PC-9 (cell line): ENCODE data around the gene DPF1. TPM values are rescaled to one million over a fixed set of nuclear protein-coding genes. Genes with fewer than 3 reads are reported as not detected.

Source experiments
- BruUV-seq: library from RNA; stranded (reverse); fragments of 400-500 nt; replicated peaks from 2 replicates; lab custom pipeline; 2021; lab: Mats Ljungman, UMichigan
- CTCF ChIA-PET: fragments of 300-600 bp; sonication (Branson Sonifier 250); formaldehyde crosslinking; loops from one replicate; lab custom pipeline; 2022; ENCODE audit warnings: antibody characterized with exemption; lab: Charles Lee
- POLR2A ChIA-PET: fragments of 300-600 bp; sonication (Branson Sonifier 250); formaldehyde crosslinking; loops from one replicate; lab custom pipeline; 2022; ENCODE audit warnings: antibody characterized with exemption; ENCODE audit not compliant: unreplicated experiment; lab: Charles Lee
- DNase-seq, 2 experiments: peaks; one replicate each; pipeline versions ENCODE4 v3.0.0 to v3.0.0-alpha.2; 2015 to 2022; ENCODE audit warnings: mixed read lengths in 1 of 2
- H2AFZ ChIP-seq: fragments of 200-600 bp; sonication (generic); 2 replicates; pipeline ENCODE4 v1.8.1; 2017; ENCODE audit warnings: antibody characterized with exemption
- H3F3A ChIP-seq: fragments of 200-600 bp; sonication (generic); 2 replicates; pipeline ENCODE4 v1.8.1; 2017; ENCODE audit warnings: antibody characterized with exemption, mild to moderate bottlenecking, low read depth; ENCODE audit not compliant: insufficient read depth
- H3K27ac ChIP-seq: fragments of 200-600 bp; sonication (generic); 2 replicates; pipeline ENCODE4 v1.6.1; 2016; ENCODE audit warnings: mixed run types
- H3K27me3 ChIP-seq: fragments of 200-600 bp; sonication (generic); 2 replicates; pipeline ENCODE4 v1.6.1; 2016; ENCODE audit warnings: low read depth, mixed run types; ENCODE audit not compliant: insufficient read depth
- H3K36me3 ChIP-seq: fragments of 200-600 bp; sonication (generic); 2 replicates; pipeline ENCODE4 v1.6.1; 2016; ENCODE audit warnings: low read depth, mixed run types
- H3K4me1 ChIP-seq: fragments of 200-600 bp; sonication (generic); replicated peaks from 2 replicates; pipeline ENCODE4 v1.6.1; 2016; ENCODE audit warnings: mixed run types; ENCODE audit not compliant: insufficient read depth
- H3K4me2 ChIP-seq: fragments of 200-600 bp; sonication (generic); 2 replicates; pipeline ENCODE4 v1.6.1; 2017; ENCODE audit warnings: mixed run types
- H3K4me3 ChIP-seq: fragments of 200-600 bp; sonication (generic); 2 replicates; pipeline ENCODE4 v1.6.1; 2016; ENCODE audit warnings: mixed run types
- H3K79me2 ChIP-seq: fragments of 200-600 bp; sonication (generic); 2 replicates; pipeline ENCODE4 v1.6.1; 2017; ENCODE audit warnings: low read depth, mixed run types
- H3K9me2 ChIP-seq: fragments of 200-600 bp; sonication (generic); 2 replicates; pipeline ENCODE4 v1.8.1; 2017; ENCODE audit warnings: mild to moderate bottlenecking; ENCODE audit not compliant: insufficient read depth
- H3K9me3 ChIP-seq: fragments of 200-600 bp; sonication (generic); 2 replicates; pipeline ENCODE4 v1.8.1; 2016; ENCODE audit warnings: low read depth; ENCODE audit not compliant: insufficient read depth
- H4K20me1 ChIP-seq: fragments of 200-600 bp; sonication (generic); 2 replicates; pipeline ENCODE4 v1.8.1; 2017; ENCODE audit not compliant: insufficient read depth
- CTCF ChIP-seq: fragments of 200-600 bp; sonication (generic); conservative IDR thresholded peaks from 2 replicates; pipeline ENCODE4 v1.6.1; 2017; ENCODE audit warnings: mixed run types, antibody characterized with exemption, mild to moderate bottlenecking, moderate library complexity
- EZH2 ChIP-seq: fragments of 200-600 bp; sonication (generic); IDR thresholded peaks from 2 replicates; pipeline ENCODE4 v1.8.0; 2017; ENCODE audit warnings: antibody characterized with exemption, low read depth
- intact Hi-C: fragments of 100-400 bp; cut with micrococcal nuclease; formaldehyde crosslinking; loops from one replicate; pipeline ENCODE4 v1.10.0; 2022; ENCODE audit not compliant: unreplicated experiment
- total RNA-seq: library from RNA; stranded (reverse); gene quantifications from 2 replicates; pipeline ENCODE4 v1.2.3, GENCODE V29; 2021

DPF1 gene
- total RNA-seq, 1 experiment from 2014 or later, result 0.81 TPM

- no TSS peak for BruUV-seq
Measured at GRCh38 chr19:38168637-38169036, 55.4 kb downstream of the DPF1 start.

GRCh38 chr19:38165335-38165734 lies 58.7 kb downstream of the DPF1 start:
- Histone ChIP-seq H4K20me1 (no peaks in the 10 kb centered on the region), H3K9me3 (no peaks in the 10 kb centered on the region), H3K27me3 (no peaks in the 10 kb centered on the region), H3K4me3 (no peak overlapping the region), H3K4me1 (no peaks in the 10 kb centered on the region), H3F3A (no peaks in the 10 kb centered on the region), H3K4me2 (no peak overlapping the region), H3K9me2 (no peaks in the 10 kb centered on the region), H3K36me3 (peaks cover 10% of the 10 kb centered on the region), H2AFZ (no peak overlapping the region), H3K79me2 (no peaks in the 10 kb centered on the region), H3K27ac (no peak overlapping the region)
- no TSS peak for BruUV-seq
- TF ChIP-seq CTCF (no peak), EZH2 (no peak)
- no peak for DNase-seq
- intact Hi-C loops, result no loop called here
- ChIA-PET POLR2A (no interaction called here), CTCF (no interaction called here)

More at GRCh38 chr19:38168637-38169036, 55.4 kb downstream of the DPF1 start:
- no peak for TF ChIP-seq CTCF
- TF ChIP-seq EZH2, result no peak
- no peaks in the 10 kb centered on the region for H3K36me3 ChIP-seq
- ChIA-PET CTCF (no interaction called here), POLR2A (no interaction called here)
- no peak overlapping the region for H3K4me2 ChIP-seq
- H4K20me1 ChIP-seq, result no peaks in the 10 kb centered on the region
- DNase-seq, result no peak
- H2AFZ ChIP-seq, result no peak overlapping the region
- H3K4me3 ChIP-seq, result no peak overlapping the region
- H3K79me2 ChIP-seq, result no peaks in the 10 kb centered on the region
- H3K9me3 ChIP-seq, result no peaks in the 10 kb centered on the region
- no peaks in the 10 kb centered on the region for H3K27me3 ChIP-seq
- intact Hi-C loops, result no loop called here
- H3F3A ChIP-seq, result no peaks in the 10 kb centered on the region
- no peaks in the 10 kb centered on the region for H3K4me1 ChIP-seq
- H3K27ac ChIP-seq, result no peak overlapping the region
- no peaks in the 10 kb centered on the region for H3K9me2 ChIP-seq

- BruUV-seq, result no TSS peak
- H3K4me2 ChIP-seq, result no peak overlapping the region
- DNase-seq, result no peak
- POLR2A ChIA-PET, result no interaction called here
- no peaks in the 10 kb centered on the region for H3K9me2 ChIP-seq
- no peaks in the 10 kb centered on the region for H3K4me1 ChIP-seq
- H3K27ac ChIP-seq, result no peak overlapping the region
- H3K36me3 ChIP-seq, result peaks cover 10% of the 10 kb centered on the region
- H4K20me1 ChIP-seq, result no peaks in the 10 kb centered on the region
- H3K27me3 ChIP-seq, result no peaks in the 10 kb centered on the region
- no peaks in the 10 kb centered on the region for H3K79me2 ChIP-seq
- no peaks in the 10 kb centered on the region for H3K9me3 ChIP-seq
- CTCF ChIA-PET, result no interaction called here
- intact Hi-C loops, result no loop called here
- no peak overlapping the region for H3K4me3 ChIP-seq
- no peaks in the 10 kb centered on the region for H3F3A ChIP-seq
- no peak overlapping the region for H2AFZ ChIP-seq
- TF ChIP-seq EZH2 (no peak), CTCF (no peak)
Measured at GRCh38 chr19:38164526-38164925, 59.5 kb downstream of the DPF1 start.
